Embryonic facial prominence (tissue), 1 donor: ENCODE data around the gene CERS4.

Experiments
- DNase-seq: peaks from one replicate; pipeline ENCODE4 v3.0.0-alpha.2; 2016; ENCODE audit errors: extremely low spot score

The CERS4 gene

GRCh38 chr19:8241646-8242045, 32.5 kb downstream of the CERS4 start:
- DNase-seq, result no peak

- no peak for DNase-seq
Measured at GRCh38 chr19:8242211-8242821, 33.1 kb downstream of the CERS4 start.

- DNase-seq, result no peak
Measured at GRCh38 chr19:8243146-8243545, 34.0 kb downstream of the CERS4 start.

- DNase-seq, result no peak
Measured at GRCh38 chr19:8244442-8244841, 35.3 kb downstream of the CERS4 start.

GRCh38 chr19:8245869-8246835, 37.0 kb downstream of the CERS4 start:
- peak; percentile 1 for DNase-seq

- DNase-seq, result peak; percentile 2
Measured at GRCh38 chr19:8247129-8247890, 38.1 kb downstream of the CERS4 start.

- peak; percentile 4 for DNase-seq
Measured at GRCh38 chr19:8248348-8249328, 39.5 kb downstream of the CERS4 start.

- DNase-seq, result no peak
Measured at GRCh38 chr19:8250596-8250995, 41.4 kb downstream of the CERS4 start.

GRCh38 chr19:8251025-8251472, 41.9 kb downstream of the CERS4 start:
- DNase-seq, result no peak

GRCh38 chr19:8252922-8253589, 43.9 kb downstream of the CERS4 start:
- peak; percentile 37 for DNase-seq

GRCh38 chr19:8253678-8254077, 44.5 kb downstream of the CERS4 start:
- DNase-seq, result peak; percentile 4

- peak; percentile 3 for DNase-seq
Measured at GRCh38 chr19:8254286-8255001, 45.3 kb downstream of the CERS4 start.

- peak; percentile 2 for DNase-seq
Measured at GRCh38 chr19:8255426-8256125, 46.4 kb downstream of the CERS4 start.

GRCh38 chr19:8256276-8257051, 47.3 kb downstream of the CERS4 start:
- peak; percentile 3 for DNase-seq

GRCh38 chr19:8257052-8257443, 47.9 kb downstream of the CERS4 start:
- DNase-seq, result peak; percentile 4

- DNase-seq, result no peak
Measured at GRCh38 chr19:8259142-8259921, 50.2 kb downstream of the CERS4 start.

GRCh38 chr19:8259922-8260247, 50.7 kb downstream of the CERS4 start:
- DNase-seq, result no peak

- DNase-seq, result no peak
Measured at GRCh38 chr19:8261347-8261746, 52.2 kb downstream of the CERS4 start.
